ENCODE data around the gene MAP2K5.

- TF ChIP-seq CTCF (IDR thresholded peaks at IDR 0.05), result no peak
- no peak for TF ChIP-seq POLR2A (IDR thresholded peaks at IDR 0.05)
Observed at GRCh38 chr15:67821784-67822440, 279.4 kb downstream of the MAP2K5 start.
